Stomach smooth muscle (tissue), 2 donors: Measurements from ENCODE around the gene RAB40AL.
"Not testable (repeated sequence)": the region's sequence is repeated elsewhere in the genome, so short reads cannot be mapped to it uniquely, and the experiment has no call there.

Experiments used
- H3K27ac ChIP-seq: one replicate; pipeline ENCODE4 v1.7.0; 2013; ENCODE audit warnings: mild to moderate bottlenecking, low read length, inconsistent platforms
- H3K27me3 ChIP-seq, 2 donors: one replicate each; pipeline ENCODE4 v1.7.0; 2013; ENCODE audit warnings: low read length in 2 of 2; ENCODE audit not compliant: insufficient read depth in 2 of 2, control insufficient read depth in 1 of 2
- H3K36me3 ChIP-seq, 2 donors: one replicate each; pipeline ENCODE4 v1.7.0; 2013; ENCODE audit warnings: low read length in 2 of 2; ENCODE audit not compliant: control insufficient read depth in 2 of 2, insufficient read depth in 2 of 2
- H3K4me1 ChIP-seq: one replicate; pipeline ENCODE4 v1.7.0; 2013; ENCODE audit warnings: low read length; ENCODE audit not compliant: control insufficient read depth, insufficient read depth
- H3K4me3 ChIP-seq, 2 donors: one replicate each; pipeline ENCODE4 v1.7.0; 2013; ENCODE audit warnings: low read length in 2 of 2
- H3K9ac ChIP-seq, 2 donors: one replicate each; pipeline ENCODE4 v1.7.0; 2013; ENCODE audit warnings: low read length in 2 of 2, mild to moderate bottlenecking in 1 of 2
- H3K9me3 ChIP-seq, 2 donors: one replicate each; pipeline ENCODE4 v1.7.0; 2013; ENCODE audit warnings: low read length in 2 of 2; ENCODE audit not compliant: control insufficient read depth in 2 of 2
- donor health status: healthy.
- donor health status: Pancreatic carcinoma.

Gene RAB40AL

GRCh38 chrX:102936972-102937371, at the start of gene RAB40AL:
TSS of gene RAB40AL (plus strand) at chrX:102937272. CDS start at chrX:102937319, 47 bp downstream.
- H3K9ac ChIP-seq, H3K4me3 ChIP-seq, H3K4me1 ChIP-seq, H3K9me3 ChIP-seq, H3K36me3 ChIP-seq, H3K27me3 ChIP-seq, H3K27ac ChIP-seq: not testable (repeated sequence)

GRCh38 chrX:102887687-102888086, 49.4 kb upstream of the RAB40AL start:
- H3K36me3 ChIP-seq, result no peaks in the 10 kb centered on the region
- no peak overlapping the region for H3K9ac ChIP-seq
- H3K27ac ChIP-seq, result no peak overlapping the region
- H3K9me3 ChIP-seq, result no peaks in the 10 kb centered on the region
- H3K27me3 ChIP-seq, result no peaks in the 10 kb centered on the region
- no peaks in the 10 kb centered on the region for H3K4me1 ChIP-seq
- H3K4me3 ChIP-seq, result no peak overlapping the region

- no peaks in the 10 kb centered on the region for H3K9me3 ChIP-seq
- H3K4me1 ChIP-seq, result no peaks in the 10 kb centered on the region
- H3K27ac ChIP-seq, result no peak overlapping the region
- no peaks in the 10 kb centered on the region for H3K36me3 ChIP-seq
- no peaks in the 10 kb centered on the region for H3K27me3 ChIP-seq
- no peak overlapping the region for H3K9ac ChIP-seq
- no peak overlapping the region for H3K4me3 ChIP-seq
Measured at GRCh38 chrX:102892103-102892502, 45.0 kb upstream of the RAB40AL start.

DNA sequence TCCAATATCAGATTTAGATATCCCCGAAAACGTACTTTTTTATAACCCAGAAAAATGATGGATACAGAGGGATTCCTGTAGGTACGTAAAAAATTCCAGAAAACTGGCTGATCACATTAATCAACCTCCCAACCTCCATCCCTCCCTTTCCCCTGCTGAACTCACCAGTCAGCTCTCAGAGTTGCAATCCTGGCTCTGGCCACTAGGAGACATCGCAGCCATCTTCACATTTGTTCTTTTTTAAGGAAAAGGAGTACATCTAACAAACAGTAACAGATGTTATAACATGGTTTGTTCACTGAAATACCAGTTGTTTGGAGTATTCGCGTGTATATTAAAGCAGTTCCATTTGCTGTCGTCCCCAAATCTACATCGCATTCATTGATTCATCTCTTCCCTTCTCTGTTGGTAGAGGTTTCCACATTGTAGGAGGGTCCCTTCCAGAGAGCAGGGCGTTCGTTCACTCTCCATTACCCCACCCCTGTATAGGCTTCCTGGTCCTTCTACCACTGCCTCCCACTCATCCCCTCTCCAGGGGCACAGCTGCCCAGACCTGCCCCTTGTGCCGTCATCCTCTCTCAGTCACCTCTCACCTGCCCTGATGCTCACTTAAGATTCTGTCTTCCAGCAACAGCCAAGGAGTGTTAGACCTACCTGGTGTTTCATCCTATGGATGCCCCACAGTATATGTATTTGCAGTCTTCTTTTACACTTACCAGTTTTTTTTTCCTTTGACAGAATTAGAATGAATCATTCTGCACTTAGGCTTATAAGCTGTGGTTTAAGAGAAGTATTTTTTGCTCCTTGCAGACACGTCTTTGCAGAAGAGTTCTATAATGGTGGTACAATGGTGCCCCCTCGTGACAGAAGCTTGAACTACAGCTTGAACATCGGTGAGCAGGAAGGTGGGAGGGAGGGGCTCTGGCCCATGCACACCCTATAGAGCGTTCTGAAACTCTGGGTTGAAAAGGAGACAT, 36.8 kb upstream of the RAB40AL start:
- Histone ChIP-seq H3K36me3 (peaks cover 0 to 2% of the 10 kb centered on the region in 2 donors), H3K4me1 (no peaks in the 10 kb centered on the region), H3K27me3 (peaks cover 0 to 6% of the 10 kb centered on the region in 2 donors), H3K4me3 (no peak overlapping the region), H3K27ac (no peak overlapping the region), H3K9me3 (no peaks in the 10 kb centered on the region), H3K9ac (no peak overlapping the region)

- Histone ChIP-seq H3K4me1 (no peaks in the 10 kb centered on the region), H3K27ac (no peak overlapping the region), H3K9me3 (no peaks in the 10 kb centered on the region), H3K27me3 (peaks cover 0 to 6% of the 10 kb centered on the region in 2 donors), H3K9ac (no peak overlapping the region), H3K36me3 (peaks cover 2 to 4% of the 10 kb centered on the region in 2 donors), H3K4me3 (no peak overlapping the region)
Measured at GRCh38 chrX:102902355-102902754, 34.7 kb upstream of the RAB40AL start.

- no peaks in the 10 kb centered on the region for H3K9me3 ChIP-seq
- H3K27me3 ChIP-seq, result peaks cover 0 to 6% of the 10 kb centered on the region in 2 donors
- no peak overlapping the region for H3K9ac ChIP-seq
- H3K4me3 ChIP-seq, result no peak overlapping the region
- no peaks in the 10 kb centered on the region for H3K4me1 ChIP-seq
- H3K36me3 ChIP-seq, result no peaks in the 10 kb centered on the region
- no peak overlapping the region for H3K27ac ChIP-seq
Measured at GRCh38 chrX:102930990-102931756, 5.9 kb upstream of the RAB40AL start.

GRCh38 chrX:102934624-102935023, 2.4 kb upstream of the RAB40AL start:
- no peak overlapping the region for H3K27ac ChIP-seq
- H3K27me3 ChIP-seq, result peaks cover 0 to 8% of the 10 kb centered on the region in 2 donors
- no peaks in the 10 kb centered on the region for H3K36me3 ChIP-seq
- no peak overlapping the region for H3K4me3 ChIP-seq
- no peaks in the 10 kb centered on the region for H3K9me3 ChIP-seq
- H3K4me1 ChIP-seq, result no peaks in the 10 kb centered on the region
- H3K9ac ChIP-seq, result no peak overlapping the region

- Histone ChIP-seq H3K27ac (no peak overlapping the region), H3K4me1 (no peaks in the 10 kb centered on the region), H3K9me3 (no peaks in the 10 kb centered on the region), H3K36me3 (no peaks in the 10 kb centered on the region), H3K27me3 (peaks cover 0 to 2% of the 10 kb centered on the region in 2 donors), H3K9ac (no peak overlapping the region), H3K4me3 (peak overlapping the region; percentile 12 to 47)
Measured at GRCh38 chrX:102950908-102951866, 14.1 kb downstream of the RAB40AL start.

GRCh38 chrX:102957751-102958150, 20.7 kb downstream of the RAB40AL start:
- Histone ChIP-seq H3K36me3 (no peaks in the 10 kb centered on the region), H3K9me3 (no peaks in the 10 kb centered on the region), H3K4me3 (no peak overlapping the region), H3K4me1 (no peaks in the 10 kb centered on the region), H3K27ac (no peak overlapping the region), H3K9ac (no peak overlapping the region), H3K27me3 (peaks cover 0 to 11% of the 10 kb centered on the region in 2 donors)

GRCh38 chrX:102958794-102959193, 21.7 kb downstream of the RAB40AL start:
- no peaks in the 10 kb centered on the region for H3K9me3 ChIP-seq
- peaks cover 0 to 11% of the 10 kb centered on the region in 2 donors for H3K27me3 ChIP-seq
- no peaks in the 10 kb centered on the region for H3K36me3 ChIP-seq
- no peak overlapping the region for H3K4me3 ChIP-seq
- H3K4me1 ChIP-seq, result no peaks in the 10 kb centered on the region
- no peak overlapping the region for H3K9ac ChIP-seq
- no peak overlapping the region for H3K27ac ChIP-seq
